Hematopoietic multipotent progenitor cell treated with erythropoietin and hydrocortisone succinate and interleukin-3 and kit ligand, for 17 days (in vitro differentiated cells): ENCODE data around the gene RABAC1.

Experiments used
- DNase-seq: peaks from one replicate; pipeline ENCODE4 v3.0.0-alpha.2; 2015; ENCODE audit warnings: low spot score

Gene RABAC1

GRCh38 chr19:41990028-41990427 is 30.9 kb upstream of the RABAC1 start:
- DNase-seq = no peak

GRCh38 chr19:41988947-41989346 is 29.8 kb upstream of the RABAC1 start:
- no peak for DNase-seq

- no peak for DNase-seq
Observed at GRCh38 chr19:41987141-41987860, 28.2 kb upstream of the RABAC1 start.

GRCh38 chr19:41984961-41985360 is 25.8 kb upstream of the RABAC1 start:
- no peak for DNase-seq

- no peak for DNase-seq
Observed at GRCh38 chr19:41981724-41982123, 22.6 kb upstream of the RABAC1 start.

- no peak for DNase-seq
Observed at GRCh38 chr19:41978470-41978869, 19.3 kb upstream of the RABAC1 start.

GRCh38 chr19:41977916-41978315 is 18.8 kb upstream of the RABAC1 start:
- DNase-seq = no peak

GRCh38 chr19:41974652-41975051 is 15.5 kb upstream of the RABAC1 start:
- no peak for DNase-seq

GRCh38 chr19:41971363-41971762 is 12.2 kb upstream of the RABAC1 start:
- DNase-seq = no peak

- DNase-seq = no peak
Observed at GRCh38 chr19:41969772-41970458, 10.8 kb upstream of the RABAC1 start.

GRCh38 chr19:41968751-41969595 is 9.9 kb upstream of the RABAC1 start:
- no peak for DNase-seq

- no peak for DNase-seq
Observed at GRCh38 chr19:41967054-41967783, 8.1 kb upstream of the RABAC1 start.

- no peak for DNase-seq
Observed at GRCh38 chr19:41965106-41965505, 6.0 kb upstream of the RABAC1 start.

GRCh38 chr19:41960973-41961372 is 1.9 kb upstream of the RABAC1 start:
- no peak for DNase-seq

GRCh38 chr19:41958367-41959055 is 610 bp downstream of the RABAC1 start:
- DNase-seq = peak; percentile 60

- peak; percentile 75 for DNase-seq
Observed at GRCh38 chr19:41957838-41958366, 1.2 kb downstream of the RABAC1 start.

GRCh38 chr19:41957161-41957837 is 1.8 kb downstream of the RABAC1 start:
- DNase-seq = no peak

GRCh38 chr19:41956621-41957020 is 2.5 kb downstream of the RABAC1 start:
- DNase-seq = no peak

- DNase-seq = no peak
Observed at GRCh38 chr19:41955521-41955920, 3.6 kb downstream of the RABAC1 start.

GRCh38 chr19:41951686-41952172 is 7.4 kb downstream of the RABAC1 start:
- DNase-seq = peak; percentile 84
